GM19468 (cell line): ENCODE measurements around the gene ANKRD65.
"Not testable (repeated sequence)": the region's sequence is repeated elsewhere in the genome, so short reads cannot be mapped to it uniquely, and the experiment has no call there.

Experiments
- ATAC-seq: cut with Tn5 transposase; IDR thresholded peaks from one replicate; pipeline ENCODE4 v1.9.1; 2021; ENCODE audit warnings: mild to moderate bottlenecking, moderate library complexity, moderate number of reproducible peaks; ENCODE audit not compliant: unreplicated experiment; ENCODE audit errors: extremely low read depth

ANKRD65 gene

GRCh38 chr1:1431845-1432273 is 10.8 kb upstream of the ANKRD65 start:
- no peak for ATAC-seq

GRCh38 chr1:1430992-1431844 is 10.1 kb upstream of the ANKRD65 start:
- no peak for ATAC-seq

- ATAC-seq: no peak
Observed at GRCh38 chr1:1430114-1430982, 9.3 kb upstream of the ANKRD65 start.

GRCh38 chr1:1429671-1430073 is 8.6 kb upstream of the ANKRD65 start:
- ATAC-seq: no peak

GRCh38 chr1:1428967-1429366 is 7.9 kb upstream of the ANKRD65 start:
- not testable (repeated sequence) for ATAC-seq

- ATAC-seq: no peak
Observed at GRCh38 chr1:1428174-1428573, 7.1 kb upstream of the ANKRD65 start.

GRCh38 chr1:1427820-1428148 is 6.7 kb upstream of the ANKRD65 start:
- ATAC-seq: no peak

GRCh38 chr1:1427106-1427819 is 6.2 kb upstream of the ANKRD65 start:
- no peak for ATAC-seq

- no peak for ATAC-seq
Observed at GRCh38 chr1:1426496-1427105, 5.5 kb upstream of the ANKRD65 start.

- no peak for ATAC-seq
Observed at GRCh38 chr1:1425753-1426495, 4.8 kb upstream of the ANKRD65 start.

GRCh38 chr1:1425426-1425752 is 4.3 kb upstream of the ANKRD65 start:
- ATAC-seq: no peak

- no peak for ATAC-seq
Observed at GRCh38 chr1:1424707-1425106, 3.6 kb upstream of the ANKRD65 start.

GRCh38 chr1:1423245-1423597 is 2.1 kb upstream of the ANKRD65 start:
- ATAC-seq: no peak

GRCh38 chr1:1422465-1423244 is 1.6 kb upstream of the ANKRD65 start:
- no peak for ATAC-seq

GRCh38 chr1:1421907-1422464 is 910 bp upstream of the ANKRD65 start:
- no peak for ATAC-seq

- ATAC-seq: no peak
Observed at GRCh38 chr1:1420654-1421141, 378 bp downstream of the ANKRD65 start.

- no peak for ATAC-seq
Observed at GRCh38 chr1:1419813-1420653, 1.0 kb downstream of the ANKRD65 start.

- no peak for ATAC-seq
Observed at GRCh38 chr1:1419363-1419812, 1.7 kb downstream of the ANKRD65 start.
